GM12878 (cell line): ENCODE measurements around the gene VCL. TPM values are rescaled to one million over a fixed set of nuclear protein-coding genes. Genes with fewer than 3 reads are reported as not detected.
"Not testable (repeated sequence)": the region's sequence is repeated elsewhere in the genome, so short reads cannot be mapped to it uniquely, and the experiment has no call there.

Source experiments
- ATAC-seq: fragments of 200-7000 bp; cut with Tn5 transposase; 3 replicates; pipeline ENCODE4 v1.9.1; 2020; ENCODE audit warnings: mild to moderate bottlenecking, moderate library complexity
- BruUV-seq: library from RNA; stranded (reverse); fragments of 400-500 nt; replicated peaks from 2 replicates; lab custom pipeline; 2021; lab: Mats Ljungman, UMichigan
- CTCF ChIA-PET: fragments of 300-600 bp; sonication (Branson Sonifier 250); formaldehyde crosslinking; extraction: SDS; loops from one replicate; lab custom pipeline; 2021; ENCODE audit warnings: inconsistent platforms; lab: Yijun Ruan, JAX
- POLR2A ChIA-PET: fragments of 350-600 bp; formaldehyde crosslinking; extraction: SDS; loops from one replicate; lab custom pipeline; 2021; ENCODE audit warnings: inconsistent platforms; lab: Charles Lee
- RAD21 ChIA-PET: fragments of 300-600 bp; sonication (Branson Sonifier 250); formaldehyde crosslinking; loops from one replicate; lab custom pipeline; 2023; ENCODE audit warnings: antibody characterized with exemption; ENCODE audit not compliant: unreplicated experiment; lab: Charles Lee
- SMC1A ChIA-PET: fragments of 300-600 bp; sonication (Branson Sonifier 250); formaldehyde crosslinking; loops from one replicate; lab custom pipeline; 2023; ENCODE audit not compliant: unreplicated experiment, uncharacterized antibody; lab: Charles Lee
- DNase-seq: peaks from one replicate; pipeline ENCODE4 v3.0.0-alpha.2; 2011; ENCODE audit warnings: low read depth, low spot score
- FAIRE-seq: peaks from 3 replicates; lab custom pipeline; 2011; peaks lifted over from hg19 to GRCh38; lab: Jason Lieb, UNC
- H2AFZ ChIP-seq: 2 replicates; pipeline ENCODE4 v1.6.0; 2011; ENCODE audit warnings: low read depth, low read length, control low read depth; ENCODE audit not compliant: control insufficient read depth
- H3K27ac ChIP-seq: 2 replicates; pipeline ENCODE4 v1.5.1; 2011; ENCODE audit warnings: control low read depth; ENCODE audit not compliant: control insufficient read depth, insufficient read depth
- H3K27me3 ChIP-seq, 2 experiments: replicated peaks in 1 of 2; 2 replicates each; pipeline versions ENCODE4 v1.6.0 to v1.6.1; 2011; ENCODE audit warnings: low read length in 1 of 2; ENCODE audit not compliant: control insufficient read depth in 2 of 2, insufficient read depth in 2 of 2
- H3K36me3 ChIP-seq, 2 experiments: 2 replicates each; pipeline ENCODE4 v1.5.1; 2011; ENCODE audit warnings: low read length in 1 of 2; ENCODE audit not compliant: control insufficient read depth in 2 of 2, insufficient read depth in 2 of 2
- H3K4me1 ChIP-seq: 2 replicates; pipeline ENCODE4 v1.6.1; 2011; ENCODE audit warnings: mild to moderate bottlenecking, low read length, moderate library complexity, mixed read lengths; ENCODE audit not compliant: control insufficient read depth, insufficient read depth
- H3K4me2 ChIP-seq: 2 replicates; pipeline ENCODE4 v1.6.0; 2011; ENCODE audit warnings: control low read depth; ENCODE audit not compliant: control insufficient read depth, insufficient read depth
- H3K4me3 ChIP-seq: fragments of 200-600 bp; sonication (generic); 2 replicates; pipeline ENCODE4 v1.5.1; 2016
- H3K79me2 ChIP-seq: 2 replicates; pipeline ENCODE4 v1.6.0; 2011; ENCODE audit warnings: low read length; ENCODE audit not compliant: control insufficient read depth, insufficient read depth
- H3K9ac ChIP-seq: 2 replicates; pipeline ENCODE4 v1.8.0; 2011; ENCODE audit warnings: low read length, control low read depth, mixed read lengths; ENCODE audit not compliant: control insufficient read depth, insufficient read depth
- H3K9me3 ChIP-seq: replicated peaks from 3 replicates; pipeline ENCODE4 v1.5.1; 2011; ENCODE audit warnings: mild to moderate bottlenecking, low read length; ENCODE audit not compliant: control insufficient read depth, insufficient read depth
- H4K20me1 ChIP-seq: 2 replicates; pipeline ENCODE4 v1.6.0; 2011; ENCODE audit not compliant: control insufficient read depth, insufficient read depth
- ATF3 ChIP-seq: IDR thresholded peaks from 2 replicates; pipeline ENCODE4 v1.6.1; 2011; ENCODE audit warnings: low read depth, mild to moderate bottlenecking, low read length, moderate library complexity, borderline replicate concordance; ENCODE audit errors: extremely low read depth
- FOXM1 ChIP-seq: IDR thresholded peaks from 2 replicates; pipeline ENCODE4 v1.6.1; 2012; ENCODE audit warnings: low read depth, mild to moderate bottlenecking, inconsistent platforms, low read length, moderate library complexity
- GABPA ChIP-seq: IDR thresholded peaks from 2 replicates; pipeline ENCODE4 v1.6.1; 2014; ENCODE audit warnings: antibody characterized with exemption, low read depth, mild to moderate bottlenecking, inconsistent platforms
- HDAC2 ChIP-seq: fragments of 200-600 bp; sonication (generic); IDR thresholded peaks from 2 replicates; pipeline ENCODE4 v1.6.1; 2017
- HDGF ChIP-seq: fragments of 450-650 bp; IDR thresholded peaks from 2 replicates; pipeline ENCODE4 v1.6.1; 2016; ENCODE audit warnings: antibody characterized with exemption
- MYC ChIP-seq: IDR thresholded peaks from 2 replicates; pipeline ENCODE4 v1.6.1; 2011; ENCODE audit warnings: mild to moderate bottlenecking, low read length, moderate library complexity, inconsistent platforms; ENCODE audit not compliant: insufficient read depth, insufficient replicate concordance, insufficient read length, severe bottlenecking
- WGBS: methylation state at CpG from one replicate; pipeline ENCODE4 v1.1.6; 2016; ENCODE audit warnings: low lambda C conversion rate; ENCODE audit not compliant: insufficient replicate concordance, insufficient coverage; ENCODE audit errors: missing lambda C conversion rate; 5-methylcytosine and 5-hydroxymethylcytosine counted together
- in situ Hi-C: fragments of 300-500 bp; cut with MboI; formaldehyde crosslinking; loops from 9 replicates; pipeline ENCODE4 v1.14.3; 2018; ENCODE audit warnings: mixed read lengths
- intact Hi-C: fragments of 100-400 bp; cut with micrococcal nuclease; formaldehyde crosslinking; loops from one replicate; pipeline ENCODE4 v1.14.2; 2022; ENCODE audit not compliant: unreplicated experiment
- polyA plus RNA-seq, 11 experiments: library from polyadenylated mRNA; depleted of rRNA in 4 of 11; unstranded in 6 of 11; stranded (reverse) in 5 of 11; fragments of >200 nt; fragmentation: Nextera tagmentation in 4 of 11; fragmentation: Illumina TruSeq in 1 of 11; extraction: Ambion mirVana in 4 of 11; extraction: Trizol in 1 of 11; gene quantifications; 1 replicate in 1 of 11; 2 replicates in 10 of 11; pipeline versions ENCODE4 v1.2.1 to v1.2.3, GENCODE V29; 2011 to 2016; ENCODE audit warnings: inconsistent platforms in 2 of 11, missing spikeins in 2 of 11, low read depth in 1 of 11
- total RNA-seq, 4 experiments: library from RNA; depleted of rRNA in 3 of 4; stranded (reverse); fragments of >200 nt in 3 of 4; fragmentation: Illumina TruSeq in 1 of 4; extraction: Trizol in 1 of 4; gene quantifications; 2 replicates each; pipeline versions ENCODE4 v1.2.1 to v1.2.3, GENCODE V29; 2013 to 2021
- TF ChIP-seq, protein P1 (sequence below): IDR thresholded peaks from 2 replicates; pipeline ENCODE4 v1.6.1; 2011; ENCODE audit warnings: mild to moderate bottlenecking, low read depth, low read length, moderate library complexity; ENCODE audit not compliant: insufficient replicate concordance
- TF ChIP-seq, protein P2 (sequence below): fragments of 450-650 bp; formaldehyde crosslinking; IDR thresholded peaks from 2 replicates; pipeline ENCODE4 v1.4.0; 2020; ENCODE audit warnings: mild to moderate bottlenecking, moderate library complexity
- TF ChIP-seq, protein P3 (sequence below): IDR thresholded peaks from 2 replicates; pipeline ENCODE4 v1.6.1; 2012; ENCODE audit warnings: low read length, inconsistent platforms

The VCL gene
- total and polyA plus RNA-seq, 10 of the 15 experiments (the other 5 are each of a cell fraction or from before 2014, with no cell fraction given) = 6.7 to 54.6 (median 24.3) TPM

GRCh38 chr10:74138596-74138995, 140.7 kb downstream of the VCL start:
- H2AFZ ChIP-seq, H3K4me3 ChIP-seq, H3K27me3 ChIP-seq, FAIRE-seq, H3K79me2 ChIP-seq, H3K4me1 ChIP-seq, H3K27ac ChIP-seq, H3K4me2 ChIP-seq, intact Hi-C loops, DNase-seq, H3K9me3 ChIP-seq, ATAC-seq, BruUV-seq, H3K9ac ChIP-seq, H4K20me1 ChIP-seq, in situ Hi-C loops: not testable (repeated sequence)
- ChIA-PET RAD21 (interaction anchor here (0.7 to 2.0 kb wide), 3 partner anchors 75 to 891 kb away, joined by 5 to 9 read pairs (median 5); no protein-coding TSS in a partner anchor), POLR2A (interaction anchor here (0.5 to 1.1 kb wide), 6 partner anchors 10 to 161 kb away, joined by 3 to 5 read pairs (median 4); partner anchors contain the start of gene AP3M1), SMC1A (interaction anchor here (0.6 to 1.9 kb wide), 4 partner anchors 15 to 217 kb away, joined by 3 to 7 read pairs (median 4); no protein-coding TSS in a partner anchor), CTCF (interaction anchor here (0.7 to 1.8 kb wide), 10 partner anchors 9 to 259 kb away, joined by 3 to 10 read pairs (median 4); partner anchors contain the start of genes ADK and AP3M1)
- 100% methylated on average over 4 of the region's 5 CpGs for whole genome bisulfite sequencing
- H3K36me3 ChIP-seq = peaks cover 0 to 17% of the 10 kb centered on the region in 2 experiments; a peak in 3 of 4 replicates

- no peaks in the 10 kb centered on the region for H3K4me1 ChIP-seq
- H3K9me3 ChIP-seq = no peaks in the 10 kb centered on the region; the same call in 2 of the 3 replicates
- no peak for DNase-seq
- intact Hi-C loops (no loop called here), in situ Hi-C loops (no loop called here)
- no TSS peak for BruUV-seq
- SMC1A ChIA-PET = interaction anchor here (0.8 kb wide), 1 partner anchor 50 kb away, joined by 3 read pairs; no protein-coding TSS in a partner anchor
- H3K4me3 ChIP-seq = no peak overlapping the region
- H3K9ac ChIP-seq = no peak overlapping the region
- POLR2A ChIA-PET = no interaction called here
- no peak for ATAC-seq
- H3K79me2 ChIP-seq = peaks cover 16% of the 10 kb centered on the region
- no peak overlapping the region for H3K4me2 ChIP-seq
- H4K20me1 ChIP-seq = no peaks in the 10 kb centered on the region
- H3K27me3 ChIP-seq = no peaks in the 10 kb centered on the region
- no peak for FAIRE-seq
- peaks cover 0 to 15% of the 10 kb centered on the region in 2 experiments for H3K36me3 ChIP-seq
- 99% methylated on average over 18 of the region's 18 CpGs for WGBS
- CTCF ChIA-PET = no interaction called here
- RAD21 ChIA-PET = no interaction called here
- H2AFZ ChIP-seq = no peak overlapping the region
- H3K27ac ChIP-seq = no peak overlapping the region
- TF ChIP-seq, protein P1, sequence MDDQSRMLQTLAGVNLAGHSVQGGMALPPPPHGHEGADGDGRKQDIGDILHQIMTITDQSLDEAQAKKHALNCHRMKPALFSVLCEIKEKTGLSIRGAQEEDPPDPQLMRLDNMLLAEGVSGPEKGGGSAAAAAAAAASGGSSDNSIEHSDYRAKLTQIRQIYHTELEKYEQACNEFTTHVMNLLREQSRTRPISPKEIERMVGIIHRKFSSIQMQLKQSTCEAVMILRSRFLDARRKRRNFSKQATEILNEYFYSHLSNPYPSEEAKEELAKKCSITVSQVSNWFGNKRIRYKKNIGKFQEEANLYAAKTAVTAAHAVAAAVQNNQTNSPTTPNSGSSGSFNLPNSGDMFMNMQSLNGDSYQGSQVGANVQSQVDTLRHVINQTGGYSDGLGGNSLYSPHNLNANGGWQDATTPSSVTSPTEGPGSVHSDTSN = no peak
- no peak for TF ChIP-seq FOXM1
- no peak for TF ChIP-seq MYC
- no peak for TF ChIP-seq HDGF
- TF ChIP-seq, protein P2, sequence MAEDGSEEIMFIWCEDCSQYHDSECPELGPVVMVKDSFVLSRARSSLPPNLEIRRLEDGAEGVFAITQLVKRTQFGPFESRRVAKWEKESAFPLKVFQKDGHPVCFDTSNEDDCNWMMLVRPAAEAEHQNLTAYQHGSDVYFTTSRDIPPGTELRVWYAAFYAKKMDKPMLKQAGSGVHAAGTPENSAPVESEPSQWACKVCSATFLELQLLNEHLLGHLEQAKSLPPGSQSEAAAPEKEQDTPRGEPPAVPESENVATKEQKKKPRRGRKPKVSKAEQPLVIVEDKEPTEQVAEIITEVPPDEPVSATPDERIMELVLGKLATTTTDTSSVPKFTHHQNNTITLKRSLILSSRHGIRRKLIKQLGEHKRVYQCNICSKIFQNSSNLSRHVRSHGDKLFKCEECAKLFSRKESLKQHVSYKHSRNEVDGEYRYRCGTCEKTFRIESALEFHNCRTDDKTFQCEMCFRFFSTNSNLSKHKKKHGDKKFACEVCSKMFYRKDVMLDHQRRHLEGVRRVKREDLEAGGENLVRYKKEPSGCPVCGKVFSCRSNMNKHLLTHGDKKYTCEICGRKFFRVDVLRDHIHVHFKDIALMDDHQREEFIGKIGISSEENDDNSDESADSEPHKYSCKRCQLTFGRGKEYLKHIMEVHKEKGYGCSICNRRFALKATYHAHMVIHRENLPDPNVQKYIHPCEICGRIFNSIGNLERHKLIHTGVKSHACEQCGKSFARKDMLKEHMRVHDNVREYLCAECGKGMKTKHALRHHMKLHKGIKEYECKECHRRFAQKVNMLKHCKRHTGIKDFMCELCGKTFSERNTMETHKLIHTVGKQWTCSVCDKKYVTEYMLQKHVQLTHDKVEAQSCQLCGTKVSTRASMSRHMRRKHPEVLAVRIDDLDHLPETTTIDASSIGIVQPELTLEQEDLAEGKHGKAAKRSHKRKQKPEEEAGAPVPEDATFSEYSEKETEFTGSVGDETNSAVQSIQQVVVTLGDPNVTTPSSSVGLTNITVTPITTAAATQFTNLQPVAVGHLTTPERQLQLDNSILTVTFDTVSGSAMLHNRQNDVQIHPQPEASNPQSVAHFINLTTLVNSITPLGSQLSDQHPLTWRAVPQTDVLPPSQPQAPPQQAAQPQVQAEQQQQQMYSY (CRISPR knock-in tag) = no peak
- TF ChIP-seq, protein P3, sequence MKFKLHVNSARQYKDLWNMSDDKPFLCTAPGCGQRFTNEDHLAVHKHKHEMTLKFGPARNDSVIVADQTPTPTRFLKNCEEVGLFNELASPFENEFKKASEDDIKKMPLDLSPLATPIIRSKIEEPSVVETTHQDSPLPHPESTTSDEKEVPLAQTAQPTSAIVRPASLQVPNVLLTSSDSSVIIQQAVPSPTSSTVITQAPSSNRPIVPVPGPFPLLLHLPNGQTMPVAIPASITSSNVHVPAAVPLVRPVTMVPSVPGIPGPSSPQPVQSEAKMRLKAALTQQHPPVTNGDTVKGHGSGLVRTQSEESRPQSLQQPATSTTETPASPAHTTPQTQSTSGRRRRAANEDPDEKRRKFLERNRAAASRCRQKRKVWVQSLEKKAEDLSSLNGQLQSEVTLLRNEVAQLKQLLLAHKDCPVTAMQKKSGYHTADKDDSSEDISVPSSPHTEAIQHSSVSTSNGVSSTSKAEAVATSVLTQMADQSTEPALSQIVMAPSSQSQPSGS = no peak
- TF ChIP-seq HDAC2 = no peak
- TF ChIP-seq ATF3 = no peak
- TF ChIP-seq GABPA = no peak
These were observed 142.1 kb downstream of the VCL start for GRCh38 chr10:74139981-74140380.
